Subcutaneous abdominal adipose tissue (tissue), 5 donors: Measurements from ENCODE around the gene CD300LB.
A peak's percentile ranks its signal among the peaks of the same experiment; 100 is the strongest.

Source experiments
- H3K27ac ChIP-seq: one replicate; pipeline ENCODE4 v1.7.0; 2013; ENCODE audit warnings: low read depth, mild to moderate bottlenecking, inconsistent platforms, low read length, moderate library complexity
- H3K27me3 ChIP-seq, 5 donors: one replicate each; pipeline ENCODE4 v1.7.0; 2013; ENCODE audit warnings: low read length in 5 of 5, inconsistent platforms in 1 of 5; ENCODE audit not compliant: control insufficient read depth in 5 of 5, insufficient read depth in 4 of 5
- H3K36me3 ChIP-seq, 5 donors: one replicate each; pipeline ENCODE4 v1.7.0; 2013; ENCODE audit warnings: low read length in 5 of 5; ENCODE audit not compliant: control insufficient read depth in 5 of 5, insufficient read depth in 5 of 5
- H3K4me1 ChIP-seq, 5 donors: one replicate each; pipeline ENCODE4 v1.7.0; 2013; ENCODE audit warnings: low read length in 5 of 5, mild to moderate bottlenecking in 3 of 5, moderate library complexity in 1 of 5; ENCODE audit not compliant: control insufficient read depth in 5 of 5, insufficient read depth in 5 of 5
- H3K4me3 ChIP-seq, 5 donors: one replicate each; pipeline ENCODE4 v1.7.0; 2013; ENCODE audit warnings: low read length in 5 of 5, low read depth in 1 of 5
- H3K9ac ChIP-seq, 5 donors: one replicate each; pipeline ENCODE4 v1.7.0; 2013; ENCODE audit warnings: low read length in 5 of 5, mild to moderate bottlenecking in 4 of 5, moderate library complexity in 3 of 5
- H3K9me3 ChIP-seq, 5 donors: one replicate each; pipeline ENCODE4 v1.7.0; 2013; ENCODE audit warnings: low read length in 5 of 5; ENCODE audit not compliant: control insufficient read depth in 5 of 5
- donor health status: healthy.
- donor health status: healthy.
- donor health status: healthy.
- donor health status: healthy.
- donor health status: healthy.

The CD300LB gene

DNA sequence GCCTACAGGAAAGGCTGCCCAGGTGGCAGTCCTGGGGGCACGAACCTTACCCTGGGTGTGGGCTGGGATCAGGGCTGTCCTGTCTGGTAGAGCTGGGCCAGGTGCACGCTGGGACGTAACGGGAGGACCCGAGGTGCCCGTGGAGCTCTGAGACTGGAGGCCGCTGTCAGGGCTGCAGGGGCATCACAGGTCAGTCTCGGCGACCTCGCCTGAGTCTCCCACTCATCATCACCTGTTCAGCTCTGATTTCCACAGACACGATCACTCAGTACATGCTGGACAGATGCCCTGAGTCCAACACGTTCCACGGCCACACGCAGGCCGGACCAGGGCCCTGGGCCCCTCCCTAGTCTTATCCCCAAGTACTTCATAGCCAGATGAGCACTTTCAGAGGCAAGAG, 19.3 kb upstream of the CD300LB start:
- Histone ChIP-seq H3K9ac (no peak overlapping the region), H3K27me3 (peaks cover 10 to 23% (median 18%) of the 10 kb centered on the region in 5 donors), H3K36me3 (no peaks in the 10 kb centered on the region), H3K9me3 (no peaks in the 10 kb centered on the region), H3K27ac (no peak overlapping the region), H3K4me3 (no peak overlapping the region), H3K4me1 (peaks cover 0 to 13% (median 0%) of the 10 kb centered on the region in 5 donors)

DNA sequence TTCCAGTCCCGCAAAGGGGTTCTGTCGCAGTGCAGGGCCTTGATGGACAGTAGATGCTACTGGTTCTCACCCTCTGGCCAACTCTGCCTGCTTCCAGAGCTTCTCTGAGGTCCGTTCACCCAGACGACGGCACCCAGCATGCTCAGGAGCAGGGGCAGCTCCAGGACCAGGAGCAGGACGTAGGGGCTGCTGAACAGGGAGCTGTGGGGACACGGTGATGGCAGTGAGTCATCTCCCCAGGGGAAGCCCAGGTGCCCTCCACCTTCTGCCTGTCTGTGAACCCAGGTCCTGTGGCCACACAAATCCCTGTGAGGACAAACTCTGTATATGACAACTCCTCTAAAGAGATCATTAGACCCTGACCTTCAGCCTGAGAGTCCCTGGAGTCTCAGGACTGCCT, 18.1 kb upstream of the CD300LB start:
- Histone ChIP-seq H3K4me1 (peaks cover 0 to 22% (median 0%) of the 10 kb centered on the region in 5 donors), H3K9me3 (no peaks in the 10 kb centered on the region), H3K27ac (no peak overlapping the region), H3K9ac (no peak overlapping the region), H3K36me3 (no peaks in the 10 kb centered on the region), H3K27me3 (peaks cover 10 to 23% (median 18%) of the 10 kb centered on the region in 5 donors), H3K4me3 (no peak overlapping the region)

DNA sequence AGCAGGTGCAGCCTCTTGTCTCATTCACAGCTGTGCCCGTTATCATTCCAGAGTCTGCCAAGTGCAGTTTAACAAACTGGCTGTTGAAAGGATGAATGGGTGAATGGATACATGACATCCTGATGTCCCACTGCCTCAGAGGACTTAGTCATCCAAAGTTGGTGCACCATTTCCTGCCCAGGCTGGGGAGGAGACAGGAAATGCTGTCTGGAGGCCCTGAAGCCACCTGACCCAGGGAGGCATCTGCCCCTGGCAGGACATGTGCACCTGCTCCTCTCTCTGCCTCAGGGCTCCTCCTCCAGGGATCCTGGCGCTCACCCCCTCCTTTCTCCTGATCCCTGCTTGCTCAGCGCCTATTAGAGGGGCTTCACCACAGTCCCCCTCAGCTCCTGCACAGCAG, 16.5 kb upstream of the CD300LB start:
- Histone ChIP-seq H3K9me3 (no peaks in the 10 kb centered on the region), H3K9ac (no peak overlapping the region), H3K4me1 (peaks cover 0 to 23% (median 0%) of the 10 kb centered on the region in 5 donors), H3K27ac (no peak overlapping the region), H3K36me3 (no peaks in the 10 kb centered on the region), H3K27me3 (peaks cover 10 to 23% (median 20%) of the 10 kb centered on the region in 5 donors), H3K4me3 (no peak overlapping the region)

DNA sequence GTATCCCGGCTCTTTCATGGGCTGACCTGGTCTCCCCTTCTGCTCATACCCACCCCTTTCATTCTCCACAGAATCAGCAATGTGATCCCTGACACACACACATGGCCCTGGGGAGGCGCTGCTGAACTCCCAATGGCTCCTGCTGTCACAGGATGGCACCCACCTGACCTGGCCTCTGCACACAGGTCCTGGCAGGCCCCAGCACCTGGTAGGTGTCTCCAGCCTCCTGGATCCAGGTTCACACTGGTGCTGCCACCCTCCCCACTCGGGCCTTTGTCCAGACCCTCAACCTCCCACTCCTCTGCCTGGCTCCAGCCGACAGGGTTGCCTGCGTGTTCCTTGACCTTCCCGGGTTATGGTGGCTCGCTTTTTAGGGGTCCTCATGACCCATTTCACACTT, 16.0 kb upstream of the CD300LB start:
- Histone ChIP-seq H3K9me3 (no peaks in the 10 kb centered on the region), H3K36me3 (no peaks in the 10 kb centered on the region), H3K9ac (no peak overlapping the region), H3K4me3 (no peak overlapping the region), H3K27ac (no peak overlapping the region), H3K4me1 (peaks cover 0 to 23% (median 0%) of the 10 kb centered on the region in 5 donors), H3K27me3 (peaks cover 10 to 23% (median 19%) of the 10 kb centered on the region in 5 donors)

DNA sequence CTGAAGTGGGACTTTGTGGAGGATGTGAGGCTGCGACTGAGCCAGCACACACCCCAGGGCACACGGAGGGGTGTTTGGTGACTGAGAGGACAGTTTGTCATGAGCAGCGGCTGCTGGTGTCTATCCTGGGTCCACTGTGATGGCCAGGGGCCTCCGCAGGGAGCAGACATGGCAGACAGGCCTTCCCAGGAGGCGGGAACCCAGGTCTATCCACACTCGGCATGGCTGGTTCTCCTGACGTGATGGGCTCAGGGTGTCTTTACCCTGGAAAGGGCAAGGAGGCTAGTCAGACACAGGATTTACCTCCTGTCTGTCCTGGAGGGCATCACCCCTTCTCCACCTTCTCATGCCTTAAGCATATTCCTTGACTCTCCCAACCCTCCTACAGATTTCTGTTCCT, 15.3 kb upstream of the CD300LB start:
- H3K36me3 ChIP-seq = no peaks in the 10 kb centered on the region
- H3K27ac ChIP-seq = no peak overlapping the region
- no peaks in the 10 kb centered on the region for H3K9me3 ChIP-seq
- no peak overlapping the region for H3K4me3 ChIP-seq
- H3K4me1 ChIP-seq = peaks cover 0 to 23% (median 0%) of the 10 kb centered on the region in 5 donors
- H3K9ac ChIP-seq = no peak overlapping the region
- peaks cover 8 to 23% (median 18%) of the 10 kb centered on the region in 5 donors for H3K27me3 ChIP-seq

DNA sequence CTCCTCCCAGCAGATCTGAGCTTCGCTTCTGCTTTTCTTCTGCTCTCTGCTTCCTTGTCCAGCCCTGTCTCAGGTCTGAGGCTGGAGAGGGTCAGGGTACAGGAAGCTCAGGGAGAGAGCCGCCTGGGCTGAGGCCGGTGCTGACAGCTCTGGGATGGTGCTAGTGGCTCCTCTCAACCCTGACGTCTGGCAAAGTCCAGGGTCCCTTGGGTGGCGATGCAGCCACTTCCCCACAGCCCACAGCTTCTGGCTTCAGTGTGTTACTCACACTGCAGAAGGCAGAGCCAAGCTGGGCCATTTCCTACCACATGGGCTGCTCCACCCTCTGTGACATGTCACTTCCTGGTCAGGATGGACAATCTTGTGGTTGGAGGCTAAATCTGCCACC, 14.6 kb upstream of the CD300LB start, which contains the start of gene CD300C:
Gene CD300C, minus strand, starts transcription at position 273 of the 388 bp plus-strand sequence. CDS start 333 bp downstream, outside the sequence.
- Histone ChIP-seq H3K27me3 (peaks cover 6 to 18% (median 13%) of the 10 kb centered on the region in 5 donors), H3K4me1 (peaks cover 0 to 23% (median 0%) of the 10 kb centered on the region in 5 donors), H3K9me3 (no peaks in the 10 kb centered on the region), H3K27ac (no peak within 1 kb of the TSS), H3K4me3 (peak within 1 kb of the TSS; percentile 10 to 38 (median 37)), H3K36me3 (no peaks in the 10 kb centered on the region), H3K9ac (peak within 1 kb of the TSS in 1 of 5 donors; percentile 22)

DNA sequence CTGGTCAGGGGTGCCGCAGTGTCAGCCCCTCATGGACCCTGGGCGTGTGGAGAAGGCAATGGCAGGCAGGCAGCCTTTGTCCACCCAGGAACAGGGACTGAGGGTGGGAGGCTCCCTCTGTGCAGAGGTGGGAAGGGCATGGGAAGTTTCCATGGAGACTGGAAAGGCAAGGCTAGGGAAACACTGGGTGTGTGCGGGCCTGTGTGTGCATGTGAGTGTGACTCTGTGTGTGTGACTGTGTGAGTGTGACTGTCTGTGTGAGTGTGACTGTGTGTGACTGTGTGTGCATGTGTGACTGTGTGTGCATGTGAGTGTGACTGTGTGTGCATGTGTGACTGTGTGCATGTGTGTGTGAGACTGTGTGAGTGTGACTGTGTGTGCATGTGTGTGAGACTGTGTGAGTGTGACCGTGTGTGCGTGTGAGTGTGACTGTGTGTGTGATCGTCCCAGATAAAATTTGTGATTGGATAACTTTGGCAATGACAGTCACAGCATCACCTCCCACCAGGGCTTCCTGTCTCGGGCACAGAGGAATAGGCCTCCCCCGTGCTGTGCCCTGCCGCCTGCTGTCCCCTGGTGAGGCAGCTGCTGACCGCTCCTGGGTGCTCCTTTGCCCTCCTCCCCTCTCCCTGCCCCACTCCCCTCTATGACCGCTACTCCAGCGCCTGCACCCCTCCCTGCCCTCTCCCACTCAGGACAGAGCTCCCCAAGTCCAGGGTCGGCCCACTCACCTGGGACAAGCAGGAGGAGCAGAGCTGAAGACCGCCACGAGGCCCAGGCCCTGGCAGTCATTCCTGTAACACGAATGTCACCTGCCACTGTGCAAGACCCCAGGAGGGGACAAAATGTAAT, 13.9 kb upstream of the CD300LB start:
- Histone ChIP-seq H3K27me3 (peaks cover 6 to 17% (median 11%) of the 10 kb centered on the region in 5 donors), H3K9me3 (no peaks in the 10 kb centered on the region), H3K4me1 (peaks cover 0 to 23% (median 0%) of the 10 kb centered on the region in 5 donors), H3K27ac (no peak overlapping the region), H3K36me3 (no peaks in the 10 kb centered on the region), H3K9ac (peak overlapping the region in 1 of 5 donors; percentile 22), H3K4me3 (peak overlapping the region; percentile 10 to 38 (median 37))

DNA sequence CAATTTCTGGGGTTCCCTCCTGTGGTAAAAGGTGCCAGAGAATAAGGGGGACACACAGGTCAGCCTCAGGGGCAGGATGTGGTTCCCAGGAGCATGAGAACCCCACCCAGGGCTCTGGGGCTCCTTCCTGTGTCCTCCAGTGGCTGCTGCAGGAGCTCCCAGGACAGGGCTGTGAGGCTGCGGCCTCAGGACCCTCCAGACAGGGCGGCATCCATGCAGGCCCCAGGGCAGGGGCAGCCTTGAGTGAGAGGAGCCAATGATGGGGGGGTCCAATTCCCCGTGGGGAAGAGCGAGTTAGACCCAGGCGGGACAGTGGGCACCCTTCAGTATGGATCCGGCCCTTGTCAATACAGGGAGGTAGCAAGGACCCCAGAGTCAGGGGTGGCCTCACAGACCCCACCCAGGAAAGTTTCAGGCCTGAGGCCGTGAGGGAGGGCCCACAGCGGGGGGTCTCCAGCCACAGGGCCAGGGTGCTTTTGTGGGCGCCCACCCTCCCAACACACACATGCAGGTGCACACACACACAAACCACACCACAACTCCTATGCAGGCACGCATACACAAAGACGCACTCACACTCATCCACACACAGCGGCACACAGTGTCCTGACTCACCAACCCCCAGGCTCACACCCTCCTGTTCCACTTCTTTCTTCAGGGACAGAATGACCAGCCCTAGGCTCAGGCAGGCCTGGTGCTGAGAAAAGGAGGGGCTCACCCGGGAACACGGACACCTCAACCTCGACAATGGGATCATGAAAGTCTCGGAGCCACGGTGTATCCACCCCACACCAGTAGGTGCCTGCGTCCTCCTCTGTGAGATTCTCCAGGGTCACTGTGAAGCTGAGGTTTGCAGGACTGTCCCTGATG, 12.9 kb upstream of the CD300LB start:
- H3K9ac ChIP-seq = no peak overlapping the region
- no peaks in the 10 kb centered on the region for H3K9me3 ChIP-seq
- H3K27me3 ChIP-seq = peaks cover 0 to 7% (median 5%) of the 10 kb centered on the region in 5 donors
- no peak overlapping the region for H3K4me3 ChIP-seq
- H3K27ac ChIP-seq = no peak overlapping the region
- no peaks in the 10 kb centered on the region for H3K36me3 ChIP-seq
- H3K4me1 ChIP-seq = peaks cover 0 to 23% (median 0%) of the 10 kb centered on the region in 5 donors

DNA sequence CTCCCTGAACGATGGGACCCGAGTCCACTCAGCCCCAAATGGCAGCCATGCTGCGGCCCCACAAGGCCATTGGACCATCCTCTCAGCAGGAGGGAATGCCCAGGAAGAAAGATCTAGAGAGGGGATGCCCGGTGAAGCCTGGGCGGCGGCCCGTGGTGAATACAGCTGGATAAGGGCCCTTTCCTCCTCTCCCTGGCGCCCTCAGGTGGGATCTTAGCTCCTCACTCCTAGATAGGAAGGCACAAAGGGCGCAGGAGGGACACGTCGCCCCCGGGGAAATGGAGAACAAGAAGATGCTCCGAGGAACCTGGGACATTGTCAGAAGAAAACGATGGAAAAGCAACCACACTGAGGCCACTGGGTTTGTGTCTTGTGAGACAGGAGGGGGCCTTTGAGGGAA, 12.1 kb upstream of the CD300LB start:
- H3K9ac ChIP-seq = no peak overlapping the region
- H3K9me3 ChIP-seq = no peaks in the 10 kb centered on the region
- no peak overlapping the region for H3K27ac ChIP-seq
- peaks cover 0 to 3% (median 0%) of the 10 kb centered on the region in 5 donors for H3K27me3 ChIP-seq
- no peak overlapping the region for H3K4me3 ChIP-seq
- peaks cover 0 to 23% (median 0%) of the 10 kb centered on the region in 5 donors for H3K4me1 ChIP-seq
- H3K36me3 ChIP-seq = no peaks in the 10 kb centered on the region
